OCI-LY3 (cell line): Measurements from ENCODE around the gene KDM8.

Experiments
- H2AFZ ChIP-seq: fragments of 200-600, 300-600 bp; shearing (Covaris generic); 2 replicates; pipeline ENCODE4 v1.6.0; 2014; ENCODE audit warnings: antibody characterized with exemption, low read depth, low read length
- H3K27ac ChIP-seq: fragments of 200-600, 300-600 bp; sonication (generic); 2 replicates; pipeline ENCODE4 v1.5.1; 2014; ENCODE audit warnings: mild to moderate bottlenecking, low read length, moderate library complexity, mixed read lengths
- H3K27me3 ChIP-seq: fragments of 200-600, 300-600 bp; sonication (generic); 2 replicates; pipeline ENCODE4 v1.6.1; 2014; ENCODE audit warnings: low read depth, low read length, mixed read lengths
- H3K36me3 ChIP-seq: fragments of 200-600, 300-600 bp; sonication (generic); replicated peaks from 2 replicates; pipeline ENCODE3; 2014; ENCODE audit warnings: low read depth, low read length, mixed read lengths
- H3K4me1 ChIP-seq: fragments of 300-600, 200-600 bp; sonication (generic); 2 replicates; pipeline ENCODE4 v1.6.1; 2014; ENCODE audit warnings: low read length, mixed read lengths
- H3K4me2 ChIP-seq: fragments of 200-600, 300-600 bp; sonication (generic); 2 replicates; pipeline ENCODE4 v1.6.1; 2014; ENCODE audit warnings: low read length, mixed read lengths
- H3K4me3 ChIP-seq: fragments of 300-600, 200-600 bp; sonication (generic); 2 replicates; pipeline ENCODE4 v1.5.1; 2014; ENCODE audit warnings: antibody characterized with exemption, mild to moderate bottlenecking, low read length, moderate library complexity
- H3K79me2 ChIP-seq: fragments of 300-600, 200-600 bp; shearing (Covaris generic); 2 replicates; pipeline ENCODE4 v1.6.1; 2014; ENCODE audit warnings: mild to moderate bottlenecking, low read length, mixed read lengths
- H3K9ac ChIP-seq: fragments of 300-600, 200-600 bp; shearing (Covaris generic); 2 replicates; pipeline ENCODE4 v1.6.0; 2014; ENCODE audit warnings: mild to moderate bottlenecking, low read length, moderate library complexity
- H3K9me3 ChIP-seq: fragments of 200-600, 300-600 bp; shearing (Covaris generic); 2 replicates; pipeline ENCODE4 v1.6.1; 2014; ENCODE audit warnings: low read length, mixed read lengths; ENCODE audit not compliant: insufficient read depth
- H4K20me1 ChIP-seq: fragments of 200-600, 300-600 bp; sonication (generic); 2 replicates; pipeline ENCODE4 v1.6.1; 2016; ENCODE audit warnings: low read length, mixed read lengths; ENCODE audit not compliant: insufficient read depth
- EZH2phosphoT487 ChIP-seq: fragments of 200-600 bp; shearing (Covaris generic); IDR thresholded peaks from 2 replicates; pipeline ENCODE4 v1.6.1; 2018; ENCODE audit warnings: antibody characterized with exemption, mixed run types, low read depth
- TF ChIP-seq, protein P1 (sequence below): fragments of 200-600, 300-600 bp; sonication (generic); IDR thresholded peaks from 2 replicates; pipeline ENCODE4 v1.5.1; 2014; ENCODE audit warnings: antibody characterized with exemption, low read length, low read depth

The KDM8 gene

DNA sequence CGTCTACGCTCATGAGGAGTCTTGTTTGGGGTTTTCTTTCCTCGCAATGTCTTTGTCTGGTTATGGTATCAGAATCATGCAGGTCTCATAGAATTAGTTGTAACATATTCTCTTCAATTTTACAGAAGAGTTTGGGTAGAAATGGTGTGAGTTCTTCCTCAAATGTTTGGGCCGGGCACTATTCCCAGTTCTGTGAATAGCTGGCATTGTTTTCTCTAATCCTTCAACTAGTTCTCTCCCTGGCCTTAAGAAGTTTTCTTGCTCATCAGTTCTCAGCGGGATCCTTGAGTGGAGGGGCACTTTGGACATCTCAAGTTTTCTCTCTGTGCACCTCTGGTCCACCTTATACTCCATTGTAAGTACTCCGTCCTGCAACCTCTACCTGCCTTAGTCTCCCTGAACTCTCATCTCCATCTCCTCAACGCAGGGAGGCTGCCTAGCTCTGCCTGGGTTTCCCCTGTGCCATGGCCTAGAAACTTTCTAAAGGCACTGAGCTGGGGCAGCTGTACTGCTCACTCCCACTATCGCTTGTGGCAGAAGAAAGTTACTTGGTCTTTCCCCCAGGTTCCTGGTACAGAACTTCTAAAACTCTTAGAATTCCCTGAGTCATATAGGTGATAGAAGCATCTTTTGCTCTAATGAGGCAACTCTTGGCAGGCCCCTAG lies 48.3 kb downstream of the KDM8 start:
- H3K9me3 ChIP-seq = no peaks in the 10 kb centered on the region
- no peaks in the 10 kb centered on the region for H3K27me3 ChIP-seq
- no peak overlapping the region for H3K4me2 ChIP-seq
- H3K4me1 ChIP-seq = peaks cover 31% of the 10 kb centered on the region
- no peak overlapping the region for H2AFZ ChIP-seq
- no peaks in the 10 kb centered on the region for H4K20me1 ChIP-seq
- peaks cover 37% of the 10 kb centered on the region for H3K36me3 ChIP-seq
- no peak overlapping the region for H3K4me3 ChIP-seq
- TF ChIP-seq, protein P1, sequence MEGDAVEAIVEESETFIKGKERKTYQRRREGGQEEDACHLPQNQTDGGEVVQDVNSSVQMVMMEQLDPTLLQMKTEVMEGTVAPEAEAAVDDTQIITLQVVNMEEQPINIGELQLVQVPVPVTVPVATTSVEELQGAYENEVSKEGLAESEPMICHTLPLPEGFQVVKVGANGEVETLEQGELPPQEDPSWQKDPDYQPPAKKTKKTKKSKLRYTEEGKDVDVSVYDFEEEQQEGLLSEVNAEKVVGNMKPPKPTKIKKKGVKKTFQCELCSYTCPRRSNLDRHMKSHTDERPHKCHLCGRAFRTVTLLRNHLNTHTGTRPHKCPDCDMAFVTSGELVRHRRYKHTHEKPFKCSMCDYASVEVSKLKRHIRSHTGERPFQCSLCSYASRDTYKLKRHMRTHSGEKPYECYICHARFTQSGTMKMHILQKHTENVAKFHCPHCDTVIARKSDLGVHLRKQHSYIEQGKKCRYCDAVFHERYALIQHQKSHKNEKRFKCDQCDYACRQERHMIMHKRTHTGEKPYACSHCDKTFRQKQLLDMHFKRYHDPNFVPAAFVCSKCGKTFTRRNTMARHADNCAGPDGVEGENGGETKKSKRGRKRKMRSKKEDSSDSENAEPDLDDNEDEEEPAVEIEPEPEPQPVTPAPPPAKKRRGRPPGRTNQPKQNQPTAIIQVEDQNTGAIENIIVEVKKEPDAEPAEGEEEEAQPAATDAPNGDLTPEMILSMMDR = no peak
- TF ChIP-seq EZH2phosphoT487 = no peak
- H3K27ac ChIP-seq = no peak overlapping the region
- no peak overlapping the region for H3K9ac ChIP-seq
- peaks cover 9% of the 10 kb centered on the region; the same call in 1 of the 2 replicates for H3K79me2 ChIP-seq

DNA sequence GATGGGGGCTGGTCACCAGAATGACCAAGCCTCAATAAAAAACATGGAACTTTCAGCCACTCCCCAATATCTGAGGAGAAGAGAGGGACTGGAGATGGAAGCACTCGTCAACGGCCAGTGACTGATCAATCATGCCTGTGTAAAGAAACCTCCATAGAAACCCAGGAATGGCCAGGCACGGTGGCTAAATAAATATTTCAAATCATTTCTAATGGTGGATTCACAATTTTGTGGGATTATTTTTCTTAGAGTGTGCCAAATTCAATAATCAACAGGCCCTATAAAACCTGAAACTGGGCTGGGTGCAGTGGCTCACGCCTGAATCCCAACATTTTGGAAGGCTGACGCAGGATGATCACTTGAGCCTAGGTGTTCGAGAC lies 48.9 kb downstream of the KDM8 start:
- peaks cover 26% of the 10 kb centered on the region for H3K4me1 ChIP-seq
- no peak overlapping the region for H3K4me2 ChIP-seq
- no peaks in the 10 kb centered on the region for H3K9me3 ChIP-seq
- no peaks in the 10 kb centered on the region for H3K27me3 ChIP-seq
- no peak overlapping the region for H2AFZ ChIP-seq
- H3K79me2 ChIP-seq = peaks cover 9% of the 10 kb centered on the region; the same call in 1 of the 2 replicates
- H3K9ac ChIP-seq = no peak overlapping the region
- peaks cover 37% of the 10 kb centered on the region for H3K36me3 ChIP-seq
- no peak overlapping the region for H3K27ac ChIP-seq
- H3K4me3 ChIP-seq = no peak overlapping the region
- H4K20me1 ChIP-seq = no peaks in the 10 kb centered on the region
- TF ChIP-seq, protein P1 = no peak
- no peak for TF ChIP-seq EZH2phosphoT487

- no peaks in the 10 kb centered on the region for H4K20me1 ChIP-seq
- peaks cover 9% of the 10 kb centered on the region; the same call in 1 of the 2 replicates for H3K79me2 ChIP-seq
- peaks cover 22% of the 10 kb centered on the region for H3K4me1 ChIP-seq
- H3K36me3 ChIP-seq = peaks cover 34% of the 10 kb centered on the region
- no peaks in the 10 kb centered on the region for H3K9me3 ChIP-seq
- no peak overlapping the region for H3K4me3 ChIP-seq
- no peak overlapping the region for H2AFZ ChIP-seq
- TF ChIP-seq, protein P1 = no peak
- TF ChIP-seq EZH2phosphoT487 = no peak
- no peak overlapping the region for H3K27ac ChIP-seq
- H3K9ac ChIP-seq = no peak overlapping the region
- no peaks in the 10 kb centered on the region for H3K27me3 ChIP-seq
- peak overlapping the region; percentile 65; the same call in 1 of the 2 replicates for H3K4me2 ChIP-seq
These were observed 50.2 kb downstream of the KDM8 start for GRCh38 chr16:27253526-27253930.

GRCh38 chr16:27254262-27254811 lies 51.0 kb downstream of the KDM8 start:
- TF ChIP-seq EZH2phosphoT487 = no peak
- TF ChIP-seq, protein P1 = no peak
- peaks cover 12% of the 10 kb centered on the region; the same call in 1 of the 2 replicates for H3K79me2 ChIP-seq
- peaks cover 22% of the 10 kb centered on the region for H3K4me1 ChIP-seq
- H3K9me3 ChIP-seq = no peaks in the 10 kb centered on the region
- peak overlapping the region; percentile 25; the same call in 1 of the 2 replicates for H3K4me3 ChIP-seq
- H4K20me1 ChIP-seq = no peaks in the 10 kb centered on the region
- peak overlapping the region; percentile 65 for H3K4me2 ChIP-seq
- H3K9ac ChIP-seq = peak overlapping the region; percentile 5; the same call in 1 of the 2 replicates
- no peak overlapping the region for H2AFZ ChIP-seq
- H3K36me3 ChIP-seq = peaks cover 34% of the 10 kb centered on the region
- peak overlapping the region; percentile 62 for H3K27ac ChIP-seq
- H3K27me3 ChIP-seq = no peaks in the 10 kb centered on the region
